ENCODE measurements around the gene TTYH1.

Gene TTYH1

GRCh38 chr19:54470991-54471782, 55.9 kb downstream of the TTYH1 start:
- TF ChIP-seq POLR2A (IDR thresholded peaks at IDR 0.05; ENCODE audit: low read length) (no peak), GATA1 (IDR thresholded peaks at IDR 0.05; ENCODE audit: low read depth, low read length) (no peak)
- no peak for DNase-seq

- no peak for TF ChIP-seq GATA1 (IDR thresholded peaks at IDR 0.05; ENCODE audit: low read depth, low read length)
- TF ChIP-seq POLR2A (IDR thresholded peaks at IDR 0.05; ENCODE audit: low read length), result no peak
- DNase-seq, result no peak
Measured at GRCh38 chr19:54473071-54473891, 58.0 kb downstream of the TTYH1 start, which contains the start of gene CDC42EP5. Gene CDC42EP5 (minus strand): TSS chr19:54473296. CDS start chr19:54465547, 7,749 bp downstream.

GRCh38 chr19:54473892-54474372, 58.7 kb downstream of the TTYH1 start:
- no peak for TF ChIP-seq POLR2A (IDR thresholded peaks at IDR 0.05; ENCODE audit: low read length)
- no peak for DNase-seq

GRCh38 chr19:54475706-54476105, 60.4 kb downstream of the TTYH1 start:
- TF ChIP-seq POLR2A (IDR thresholded peaks at IDR 0.05; ENCODE audit: low read length), result no peak
- TF ChIP-seq GATA1 (IDR thresholded peaks at IDR 0.05; ENCODE audit: low read depth, low read length), result no peak
- DNase-seq, result no peak

- TF ChIP-seq GATA1 (IDR thresholded peaks at IDR 0.05; ENCODE audit: low read depth, low read length) (no peak), POLR2A (IDR thresholded peaks at IDR 0.05; ENCODE audit: low read length) (no peak)
- no peak for DNase-seq
Measured at GRCh38 chr19:54477650-54478049, 62.4 kb downstream of the TTYH1 start.

GRCh38 chr19:54478677-54479266, 63.5 kb downstream of the TTYH1 start:
- TF ChIP-seq POLR2A (IDR thresholded peaks at IDR 0.05; ENCODE audit: low read length) (no peak), GATA1 (IDR thresholded peaks at IDR 0.05; ENCODE audit: low read depth, low read length) (no peak)
- peak; percentile 34 to 61 for DNase-seq

GRCh38 chr19:54480051-54480450, 64.8 kb downstream of the TTYH1 start:
- no peak for DNase-seq
- TF ChIP-seq GATA1 (IDR thresholded peaks at IDR 0.05; ENCODE audit: low read depth, low read length), result no peak

GRCh38 chr19:54481326-54481930, 66.2 kb downstream of the TTYH1 start:
- TF ChIP-seq GATA1 (IDR thresholded peaks at IDR 0.05; ENCODE audit: low read depth, low read length) (no peak), POLR2A (IDR thresholded peaks at IDR 0.05; ENCODE audit: low read length) (no peak)
- peak; percentile 31 to 65 for DNase-seq

- TF ChIP-seq GATA1 (IDR thresholded peaks at IDR 0.05; ENCODE audit: low read depth, low read length) (no peak), POLR2A (IDR thresholded peaks at IDR 0.05; ENCODE audit: low read length) (no peak)
- no peak for DNase-seq
Measured at GRCh38 chr19:54482889-54483288, 67.6 kb downstream of the TTYH1 start.

- TF ChIP-seq GATA1 (IDR thresholded peaks at IDR 0.05; ENCODE audit: low read depth, low read length) (no peak), POLR2A (IDR thresholded peaks at IDR 0.05; ENCODE audit: low read length) (no peak)
- DNase-seq, result no peak
Measured at GRCh38 chr19:54484451-54484850, 69.2 kb downstream of the TTYH1 start.

GRCh38 chr19:54485851-54486250, 70.6 kb downstream of the TTYH1 start:
- TF ChIP-seq GATA1 (IDR thresholded peaks at IDR 0.05; ENCODE audit: low read depth, low read length) (no peak), POLR2A (IDR thresholded peaks at IDR 0.05; ENCODE audit: low read length) (no peak)
- no peak for DNase-seq

Data from erythroblast (primary cell).